Thymus (tissue), 11 donors: ENCODE results near the gene ZNF516. TPM values are rescaled to one million over a fixed set of nuclear protein-coding genes. Genes with fewer than 3 reads are reported as not detected.

Experiments
- DNase-seq, 9 donors: peaks; one replicate each; pipeline ENCODE4 v3.0.0-alpha.2; 2013; ENCODE audit warnings: low spot score in 9 of 9, low read depth in 6 of 9, missing footprints in 1 of 9
- H3K27ac ChIP-seq, 2 donors: one replicate each; pipeline ENCODE4 v1.5.1; 2013; ENCODE audit warnings: control low read depth in 1 of 2, low read depth in 1 of 2, low read length in 1 of 2, mild to moderate bottlenecking in 1 of 2, moderate library complexity in 1 of 2
- H3K27me3 ChIP-seq, 2 donors: one replicate each; pipeline ENCODE4 v1.5.1; 2013; ENCODE audit warnings: low read length in 1 of 2; ENCODE audit not compliant: control insufficient read depth in 2 of 2, insufficient read depth in 1 of 2
- H3K36me3 ChIP-seq, 2 donors: one replicate each; pipeline ENCODE4 v1.5.1; 2013; ENCODE audit warnings: low read length in 1 of 2, mild to moderate bottlenecking in 1 of 2, moderate library complexity in 1 of 2; ENCODE audit not compliant: control insufficient read depth in 2 of 2, insufficient read depth in 2 of 2
- H3K4me1 ChIP-seq, 2 donors: one replicate each; pipeline ENCODE4 v1.5.1; 2013; ENCODE audit warnings: low read length in 2 of 2; ENCODE audit not compliant: control insufficient read depth in 2 of 2, insufficient read depth in 2 of 2
- H3K4me3 ChIP-seq, 2 donors: one replicate each; pipeline ENCODE4 v1.5.1; 2013; ENCODE audit warnings: low read length in 2 of 2, control low read depth in 1 of 2, mild to moderate bottlenecking in 1 of 2
- H3K9me3 ChIP-seq, 2 donors: one replicate each; pipeline ENCODE4 v1.5.1; 2013; ENCODE audit warnings: low read length in 1 of 2, mild to moderate bottlenecking in 1 of 2; ENCODE audit not compliant: control insufficient read depth in 2 of 2, insufficient read depth in 1 of 2
- WGBS: extraction: QIAGEN DNeasy Blood & Tissue Kit; methylation state at CpG from one replicate; pipeline ENCODE4 v1.1.7; 2013; 5-methylcytosine and 5-hydroxymethylcytosine counted together
- polyA plus RNA-seq: library from polyadenylated mRNA; stranded (reverse); fragments of 200-250 nt; gene quantifications from one replicate; pipeline ENCODE4 v1.2.3, GENCODE V29; 2013
- total RNA-seq: library from RNA; stranded (reverse); fragments of 120-200 nt; gene quantifications from one replicate; pipeline ENCODE4 v1.2.4, GENCODE V29; 2013
- donor health status: healthy.

ZNF516 gene
- total and polyA plus RNA-seq, 2 donors = 5.9 to 8.9 TPM

GRCh38 chr18:76388261-76388660, 106.8 kb downstream of the ZNF516 start:
- no peak overlapping the region for H3K4me3 ChIP-seq
- peaks cover 0 to 8% of the 10 kb centered on the region in 2 donors for H3K4me1 ChIP-seq
- H3K9me3 ChIP-seq = no peaks in the 10 kb centered on the region
- WGBS = 97% methylated on average over 7 of the region's 7 CpGs
- no peak overlapping the region for H3K27ac ChIP-seq
- no peak for DNase-seq
- H3K27me3 ChIP-seq = no peaks in the 10 kb centered on the region
- no peaks in the 10 kb centered on the region for H3K36me3 ChIP-seq

GRCh38 chr18:76387608-76388007, 107.4 kb downstream of the ZNF516 start:
- Histone ChIP-seq H3K4me3 (no peak overlapping the region), H3K27me3 (no peaks in the 10 kb centered on the region), H3K4me1 (peaks cover 0 to 8% of the 10 kb centered on the region in 2 donors), H3K9me3 (no peaks in the 10 kb centered on the region), H3K36me3 (no peaks in the 10 kb centered on the region), H3K27ac (no peak overlapping the region)
- DNase-seq = no peak
- WGBS = 99% methylated on average over 8 of the region's 8 CpGs

- no peak for DNase-seq
- 23% methylated on average over 13 of the region's 13 CpGs for WGBS
- peaks cover 0 to 8% of the 10 kb centered on the region in 2 donors for H3K4me1 ChIP-seq
Measured at GRCh38 chr18:76386886-76387285, 108.2 kb downstream of the ZNF516 start.

GRCh38 chr18:76386071-76386470, 109.0 kb downstream of the ZNF516 start:
- DNase-seq = no peak
- Histone ChIP-seq H3K27me3 (no peaks in the 10 kb centered on the region), H3K4me1 (peaks cover 0 to 8% of the 10 kb centered on the region in 2 donors), H3K27ac (no peak overlapping the region), H3K9me3 (no peaks in the 10 kb centered on the region), H3K4me3 (no peak overlapping the region), H3K36me3 (no peaks in the 10 kb centered on the region)
- WGBS = 38% methylated on average over 7 of the region's 7 CpGs

More at GRCh38 chr18:76386886-76387285, 108.2 kb downstream of the ZNF516 start:
- Histone ChIP-seq H3K36me3 (no peaks in the 10 kb centered on the region), H3K27ac (no peak overlapping the region), H3K27me3 (no peaks in the 10 kb centered on the region), H3K9me3 (no peaks in the 10 kb centered on the region), H3K4me3 (no peak overlapping the region)

- 67% methylated on average over 10 of the region's 10 CpGs for WGBS
- no peak overlapping the region for H3K27ac ChIP-seq
- H3K9me3 ChIP-seq = no peaks in the 10 kb centered on the region
- H3K4me1 ChIP-seq = peaks cover 0 to 8% of the 10 kb centered on the region in 2 donors
- no peaks in the 10 kb centered on the region for H3K36me3 ChIP-seq
- H3K4me3 ChIP-seq = no peak overlapping the region
- DNase-seq = no peak
- no peaks in the 10 kb centered on the region for H3K27me3 ChIP-seq
Measured at GRCh38 chr18:76385681-76385975, 109.4 kb downstream of the ZNF516 start.

GRCh38 chr18:76384861-76385680, 110.0 kb downstream of the ZNF516 start:
- DNase-seq = no peak
- H3K4me3 ChIP-seq = no peak overlapping the region
- H3K27ac ChIP-seq = no peak overlapping the region
- no peaks in the 10 kb centered on the region for H3K36me3 ChIP-seq
- peaks cover 0 to 8% of the 10 kb centered on the region in 2 donors for H3K4me1 ChIP-seq
- 97% methylated on average over 35 of the region's 35 CpGs for WGBS
- H3K27me3 ChIP-seq = no peaks in the 10 kb centered on the region
- no peaks in the 10 kb centered on the region for H3K9me3 ChIP-seq

- 89% methylated on average over 30 of the region's 30 CpGs for WGBS
- no peak for DNase-seq
- H3K27me3 ChIP-seq = no peaks in the 10 kb centered on the region
- H3K36me3 ChIP-seq = peaks cover 0 to 6% of the 10 kb centered on the region in 2 donors
- H3K4me3 ChIP-seq = no peak overlapping the region
- peaks cover 0 to 8% of the 10 kb centered on the region in 2 donors for H3K4me1 ChIP-seq
- H3K9me3 ChIP-seq = no peaks in the 10 kb centered on the region
- no peak overlapping the region for H3K27ac ChIP-seq
Measured at GRCh38 chr18:76384114-76384790, 110.8 kb downstream of the ZNF516 start.

- 98% methylated on average over 13 of the region's 13 CpGs for WGBS
- no peak overlapping the region for H3K27ac ChIP-seq
- no peak for DNase-seq
- peaks cover 0 to 8% of the 10 kb centered on the region in 2 donors for H3K4me1 ChIP-seq
- H3K9me3 ChIP-seq = no peaks in the 10 kb centered on the region
- peaks cover 0 to 6% of the 10 kb centered on the region in 2 donors for H3K36me3 ChIP-seq
- no peaks in the 10 kb centered on the region for H3K27me3 ChIP-seq
- no peak overlapping the region for H3K4me3 ChIP-seq
Measured at GRCh38 chr18:76383636-76384035, 111.4 kb downstream of the ZNF516 start.

- Histone ChIP-seq H3K9me3 (no peaks in the 10 kb centered on the region), H3K36me3 (peaks cover 0 to 6% of the 10 kb centered on the region in 2 donors), H3K27me3 (no peaks in the 10 kb centered on the region), H3K4me3 (no peak overlapping the region), H3K4me1 (peaks cover 0 to 10% of the 10 kb centered on the region in 2 donors), H3K27ac (no peak overlapping the region)
- DNase-seq = no peak
- WGBS = 98% methylated on average over 8 of the region's 8 CpGs
Measured at GRCh38 chr18:76382275-76382674, 112.8 kb downstream of the ZNF516 start.
